ENCODE measurements around the gene LCN6. TPM values are rescaled to one million over a fixed set of nuclear protein-coding genes. Genes with fewer than 3 reads are reported as not detected.

Gene LCN6
- total RNA-seq, 1 experiment from 2014 or later = not detected

- no peak overlapping the region for H2BK12ac ChIP-seq (ENCODE audit: insufficient read length, low read depth, low read length)
- peaks cover 4% of the 10 kb centered on the region; the same call in 1 of the 2 replicates for H3K79me2 ChIP-seq (ENCODE audit: insufficient read depth, low read length)
- H4K91ac ChIP-seq (ENCODE audit: insufficient read length, low read depth, low read length) = no peak overlapping the region
- H3K4me3 Mint-ChIP-seq = peak overlapping the region in 1 of 2 experiments; percentile 70; a peak in 2 of 5 replicates
- H3K4me2 ChIP-seq (ENCODE audit: insufficient read depth, insufficient read length, low read length) = no peak overlapping the region
- no peaks in the 10 kb centered on the region for H3K9me3 Mint-ChIP-seq
- H3K36me3 Mint-ChIP-seq (ENCODE audit: insufficient read depth in 1 of 3, low read depth in 3 of 3) = peaks cover 0 to 5% (median 4%) of the 10 kb centered on the region in 3 experiments; a peak in 3 of 7 replicates
- no peak overlapping the region for H3K56ac ChIP-seq (ENCODE audit: insufficient read length, low read depth, low read length)
- no peak overlapping the region for H3K9ac ChIP-seq (ENCODE audit: extremely low read depth, insufficient read length, low read length)
- no peak overlapping the region for H3K23ac ChIP-seq (ENCODE audit: insufficient read length, low read depth, low read length)
- no peaks in the 10 kb centered on the region for H4K20me1 ChIP-seq (ENCODE audit: control insufficient read depth, insufficient read depth, insufficient read length)
- H2AK5ac ChIP-seq (ENCODE audit: insufficient read length, low read length) = no peak overlapping the region
- peaks cover 25% of the 10 kb centered on the region for H3K27me3 Mint-ChIP-seq (ENCODE audit: low read depth)
- peaks cover 12% of the 10 kb centered on the region for H3K23me2 ChIP-seq (ENCODE audit: insufficient read length, low read depth, low read length, poor library complexity, severe bottlenecking)
- H2BK5ac ChIP-seq (ENCODE audit: insufficient read length, low read length) = no peak overlapping the region
- H2AFZ ChIP-seq (ENCODE audit: low read length) = no peak overlapping the region
- no peaks in the 10 kb centered on the region; the same call in 1 of the 2 replicates for H3K4me1 ChIP-seq (ENCODE audit: insufficient read depth, low read length)
- WGBS (ENCODE audit: extremely low coverage, insufficient read length, low lambda C conversion rate) = no CpG with 5 or more reads among the region's 17 CpGs
- H3K9me3 ChIP-seq (ENCODE audit: control insufficient read depth, low read depth, low read length) = no peaks in the 10 kb centered on the region
- no peak overlapping the region for H3K4ac ChIP-seq (ENCODE audit: low read depth, low read length)
- H4K5ac ChIP-seq (ENCODE audit: insufficient read length, low read depth, low read length) = no peak overlapping the region
- no peak overlapping the region; the same call in 1 of the 2 replicates for H3K14ac ChIP-seq (ENCODE audit: insufficient read depth, low read length)
- no peak overlapping the region for H4K8ac ChIP-seq (replicated peaks; ENCODE audit: insufficient read length, low read depth, low read length)
- no peak overlapping the region for H3T11ph ChIP-seq (ENCODE audit: low read length)
- H3K18ac ChIP-seq (ENCODE audit: insufficient read length, low read depth, low read length) = no peak overlapping the region
- H3K27ac Mint-ChIP-seq = no peak overlapping the region
- no peaks in the 10 kb centered on the region for H3K27me3 ChIP-seq (ENCODE audit: insufficient read depth, low read length)
- no peak overlapping the region for H3K27ac ChIP-seq (ENCODE audit: insufficient read length, low read depth, low read length)
- no peak overlapping the region for H2BK20ac ChIP-seq (ENCODE audit: low read depth, low read length, poor library complexity, severe bottlenecking)
- H3K4me1 Mint-ChIP-seq = peaks cover 3 to 10% of the 10 kb centered on the region in 2 experiments
- no peak overlapping the region for H2BK120ac ChIP-seq (ENCODE audit: low read depth, low read length, poor library complexity, severe bottlenecking)
- no peak overlapping the region; the same call in 1 of the 2 replicates for H2BK15ac ChIP-seq (ENCODE audit: low read depth, low read length)
- no peak for TF ChIP-seq CTCF (conservative IDR thresholded peaks at IDR 0.05)
- H3K79me1 ChIP-seq (ENCODE audit: insufficient read depth, low read depth, low read length, poor library complexity, severe bottlenecking) = peaks cover 8% of the 10 kb centered on the region
- no peak for DNase-seq
These were observed 34.0 kb downstream of the LCN6 start for GRCh38 chr9:136714096-136714892.
